Measurements from ENCODE around the gene POMGNT2. TPM values are rescaled to one million over a fixed set of nuclear protein-coding genes. Genes with fewer than 3 reads are reported as not detected.

The POMGNT2 gene
- total RNA-seq, 1 donor: 9.1 TPM

DNA sequence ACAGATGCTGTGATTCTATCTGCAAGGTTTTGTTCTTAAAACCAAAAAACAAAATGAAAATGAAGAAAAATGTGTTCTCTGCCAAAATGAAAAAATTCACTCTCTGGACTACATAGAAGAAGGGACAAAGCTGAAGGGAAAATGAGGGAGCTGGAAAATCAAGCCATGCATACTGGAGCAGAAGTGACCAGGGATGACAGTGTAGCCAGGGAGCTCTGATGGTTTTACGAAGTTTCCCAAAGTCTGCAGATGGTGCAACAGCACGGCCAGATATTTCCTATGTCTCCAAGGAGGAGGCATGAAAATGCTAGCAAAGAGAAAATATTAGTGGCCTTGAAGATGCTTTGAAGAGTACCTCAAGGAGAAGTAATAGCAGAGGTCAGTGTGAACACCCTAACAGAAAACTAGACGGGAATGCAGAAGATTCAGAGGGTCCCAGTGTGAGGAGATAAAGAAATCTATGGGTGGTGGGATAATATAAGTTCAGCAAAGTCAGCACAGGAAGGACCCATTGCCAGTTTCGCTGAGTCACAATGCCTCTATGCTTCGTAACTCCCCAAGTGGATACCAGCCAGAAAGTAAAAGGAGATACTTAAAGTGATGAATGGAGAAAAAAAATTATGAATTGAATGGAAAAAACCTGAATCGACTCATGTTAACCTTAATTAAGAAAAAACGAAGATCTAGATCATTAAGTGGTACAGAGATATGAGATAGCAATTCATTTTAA lies 39.0 kb upstream of the POMGNT2 start:
- peak; percentile 43 for DNase-seq (ENCODE audit: low read depth)
- H3K4me3 ChIP-seq (ENCODE audit: low read depth, low read length): no peak overlapping the region

DNA sequence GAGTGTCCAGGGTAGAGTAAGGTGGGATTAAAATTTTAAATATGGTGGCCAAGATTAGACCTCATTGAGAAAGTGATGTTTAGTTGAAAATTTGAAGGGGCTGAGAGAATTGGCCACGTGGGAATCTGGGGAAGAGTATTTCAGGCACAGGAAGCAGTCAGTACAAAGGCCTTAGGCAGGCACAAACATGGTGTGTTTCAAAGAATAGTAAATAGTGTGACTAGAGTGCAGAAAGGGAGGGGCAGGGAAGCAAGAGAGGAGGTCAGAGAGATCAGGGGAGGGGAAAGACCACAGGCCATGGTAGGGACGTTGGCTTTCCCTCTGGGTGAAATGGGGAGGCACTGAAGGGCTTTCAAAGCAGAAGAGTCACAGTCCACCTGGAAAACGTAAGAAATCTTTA lies 36.6 kb upstream of the POMGNT2 start:
- no peak for DNase-seq (ENCODE audit: low read depth)
- H3K4me3 ChIP-seq (ENCODE audit: low read depth, low read length): no peak overlapping the region
- TF ChIP-seq, protein P1, sequence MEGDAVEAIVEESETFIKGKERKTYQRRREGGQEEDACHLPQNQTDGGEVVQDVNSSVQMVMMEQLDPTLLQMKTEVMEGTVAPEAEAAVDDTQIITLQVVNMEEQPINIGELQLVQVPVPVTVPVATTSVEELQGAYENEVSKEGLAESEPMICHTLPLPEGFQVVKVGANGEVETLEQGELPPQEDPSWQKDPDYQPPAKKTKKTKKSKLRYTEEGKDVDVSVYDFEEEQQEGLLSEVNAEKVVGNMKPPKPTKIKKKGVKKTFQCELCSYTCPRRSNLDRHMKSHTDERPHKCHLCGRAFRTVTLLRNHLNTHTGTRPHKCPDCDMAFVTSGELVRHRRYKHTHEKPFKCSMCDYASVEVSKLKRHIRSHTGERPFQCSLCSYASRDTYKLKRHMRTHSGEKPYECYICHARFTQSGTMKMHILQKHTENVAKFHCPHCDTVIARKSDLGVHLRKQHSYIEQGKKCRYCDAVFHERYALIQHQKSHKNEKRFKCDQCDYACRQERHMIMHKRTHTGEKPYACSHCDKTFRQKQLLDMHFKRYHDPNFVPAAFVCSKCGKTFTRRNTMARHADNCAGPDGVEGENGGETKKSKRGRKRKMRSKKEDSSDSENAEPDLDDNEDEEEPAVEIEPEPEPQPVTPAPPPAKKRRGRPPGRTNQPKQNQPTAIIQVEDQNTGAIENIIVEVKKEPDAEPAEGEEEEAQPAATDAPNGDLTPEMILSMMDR (IDR thresholded peaks at IDR 0.05; ENCODE audit: insufficient read depth, low read depth, low read length): no peak

More for the DNA sequence above, 39.0 kb upstream of the POMGNT2 start:
- TF ChIP-seq, protein P1 (IDR thresholded peaks at IDR 0.05; ENCODE audit: insufficient read depth, low read depth, low read length): no peak

DNA sequence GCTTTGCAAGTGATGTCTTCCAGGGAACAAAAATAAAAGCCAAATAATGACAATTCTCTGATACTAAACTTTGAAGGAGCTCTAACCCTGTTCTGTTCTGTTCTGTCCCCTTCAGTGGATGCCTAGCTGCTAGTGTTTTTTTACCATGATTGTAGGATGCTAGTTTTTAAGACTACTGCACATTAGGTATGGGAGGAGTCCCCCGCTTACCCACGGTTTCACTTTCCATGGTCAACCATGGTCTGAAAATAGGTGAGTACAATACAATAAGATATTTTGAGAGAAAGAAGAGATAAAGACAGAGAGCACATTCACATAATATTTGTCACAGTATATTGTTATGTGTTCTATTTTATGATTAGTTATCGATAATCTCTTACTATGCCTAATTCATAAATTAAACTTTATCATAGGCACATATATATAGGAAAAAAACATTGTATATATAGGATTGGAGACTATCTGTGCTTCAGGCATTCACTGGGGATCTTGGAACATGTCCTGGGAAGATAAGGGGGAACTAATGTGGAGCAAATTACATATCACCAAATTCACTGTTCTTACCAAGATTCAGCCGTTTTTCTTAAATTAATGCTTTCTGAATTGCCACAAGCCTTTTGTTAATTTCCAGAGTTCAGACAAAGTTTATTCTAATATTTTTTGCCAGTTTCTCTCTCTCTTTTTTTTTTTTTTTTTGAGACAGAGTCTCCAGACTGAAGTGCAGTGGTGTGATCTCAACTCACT lies 32.8 kb upstream of the POMGNT2 start:
- no peak for DNase-seq (ENCODE audit: low read depth)
- no peak overlapping the region for H3K4me3 ChIP-seq (ENCODE audit: low read depth, low read length)
- TF ChIP-seq, protein P1 (IDR thresholded peaks at IDR 0.05; ENCODE audit: insufficient read depth, low read depth, low read length): no peak

DNA sequence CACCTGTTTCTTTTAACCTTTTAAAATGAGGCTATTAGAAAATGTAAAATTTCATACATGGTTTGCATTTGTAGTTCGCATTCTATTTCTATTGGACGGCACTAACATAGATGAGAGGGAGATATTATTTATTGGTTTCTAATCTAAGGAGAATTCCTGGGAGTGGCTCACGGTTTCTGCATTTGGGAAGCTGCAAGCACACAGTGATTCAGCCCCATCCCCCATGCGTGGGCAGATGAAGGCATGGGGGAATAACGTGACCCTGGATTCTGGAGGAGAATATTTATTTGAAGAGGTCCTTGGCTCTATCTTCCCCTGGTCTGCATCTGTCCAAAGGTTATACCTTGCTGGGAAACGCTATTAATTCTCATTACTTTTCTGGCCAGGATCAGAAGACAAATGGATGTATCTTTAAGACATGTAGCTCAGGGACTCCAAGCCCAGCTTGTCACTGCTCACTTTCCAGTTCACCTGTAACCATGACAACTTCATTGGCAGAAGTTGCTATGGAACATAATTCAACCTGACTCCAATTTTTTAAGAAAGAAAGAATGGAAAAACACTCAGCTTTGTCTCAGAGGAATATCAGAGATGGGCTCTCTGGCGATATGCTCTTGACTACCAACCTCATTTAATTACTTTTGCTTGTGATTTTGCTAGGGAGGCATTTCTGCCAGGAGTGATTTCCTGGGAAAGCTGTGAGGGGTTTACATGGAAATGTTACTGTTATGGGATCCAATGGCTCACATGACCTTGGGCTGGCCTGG lies 27.2 kb upstream of the POMGNT2 start:
- TF ChIP-seq, protein P1 (IDR thresholded peaks at IDR 0.05; ENCODE audit: insufficient read depth, low read depth, low read length): no peak
- no peak overlapping the region for H3K4me3 ChIP-seq (ENCODE audit: low read depth, low read length)
- no peak for DNase-seq (ENCODE audit: low read depth)

DNA sequence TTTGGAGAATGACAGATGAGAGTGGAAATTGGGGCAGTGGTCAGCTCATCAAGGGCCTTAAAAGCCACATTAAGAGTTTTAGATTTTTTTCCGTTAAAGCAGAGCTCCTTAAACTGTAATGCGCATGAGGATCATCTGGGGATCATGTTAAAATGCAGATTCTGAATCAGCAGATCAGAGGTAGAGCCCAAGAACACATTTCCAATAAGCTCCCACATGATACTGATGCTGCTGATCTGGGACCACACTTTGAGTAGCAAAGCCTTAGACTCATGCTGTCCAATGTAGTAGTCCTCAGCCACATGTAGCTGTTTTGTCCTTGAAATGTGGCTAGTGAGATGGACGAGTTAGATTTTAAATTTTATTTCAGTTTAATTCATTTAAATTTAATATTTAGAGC lies 26.3 kb upstream of the POMGNT2 start:
- DNase-seq (ENCODE audit: low read depth): no peak
- H3K4me3 ChIP-seq (ENCODE audit: low read depth, low read length): no peak overlapping the region
- TF ChIP-seq, protein P1 (IDR thresholded peaks at IDR 0.05; ENCODE audit: insufficient read depth, low read depth, low read length): no peak

DNA sequence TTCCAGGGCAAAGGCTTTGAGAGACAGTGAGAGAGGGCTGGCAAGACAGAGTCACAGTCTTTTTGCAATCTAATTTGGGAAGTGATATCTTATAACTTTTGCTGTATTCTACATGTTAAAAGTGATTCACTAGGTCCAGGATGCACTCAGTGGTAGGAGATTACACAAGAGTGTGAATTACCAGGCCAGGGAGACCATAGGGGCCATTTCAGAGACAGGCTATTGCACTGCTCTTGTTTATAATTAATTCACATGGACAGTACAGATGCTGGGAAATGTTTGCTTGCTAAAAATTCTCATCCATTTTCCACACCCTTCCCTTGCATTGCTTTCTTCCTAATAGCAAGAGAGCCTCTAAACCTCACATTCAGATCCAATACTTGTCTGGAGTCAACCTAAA lies 22.6 kb upstream of the POMGNT2 start:
- DNase-seq (ENCODE audit: low read depth): no peak
- TF ChIP-seq, protein P1 (IDR thresholded peaks at IDR 0.05; ENCODE audit: insufficient read depth, low read depth, low read length): no peak
- no peak overlapping the region for H3K4me3 ChIP-seq (ENCODE audit: low read depth, low read length)

Data from fibroblast of villous mesenchyme (primary cell).